Measurements from ENCODE around the gene CCDC88C.

CCDC88C gene

DNA sequence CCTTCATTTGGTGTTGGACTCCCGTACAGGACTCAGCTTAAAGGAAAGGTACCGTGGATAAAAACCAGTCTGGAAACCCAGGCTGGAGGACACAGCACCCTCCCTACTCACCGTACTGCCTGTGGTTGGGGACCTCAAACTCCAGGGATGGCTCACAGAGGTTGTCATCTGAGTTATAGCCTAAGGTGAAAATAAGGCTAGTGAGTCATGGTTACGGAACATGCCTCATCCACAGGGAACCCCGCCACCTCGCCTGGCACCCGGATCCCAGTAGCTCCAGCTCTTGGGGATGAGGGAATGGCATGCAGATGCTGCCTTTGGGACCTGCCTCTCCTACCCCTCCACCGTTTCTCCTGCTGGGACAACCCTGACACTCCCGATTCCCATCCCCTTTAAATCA, 136.3 kb downstream of the CCDC88C start:
- TF ChIP-seq, protein P1, sequence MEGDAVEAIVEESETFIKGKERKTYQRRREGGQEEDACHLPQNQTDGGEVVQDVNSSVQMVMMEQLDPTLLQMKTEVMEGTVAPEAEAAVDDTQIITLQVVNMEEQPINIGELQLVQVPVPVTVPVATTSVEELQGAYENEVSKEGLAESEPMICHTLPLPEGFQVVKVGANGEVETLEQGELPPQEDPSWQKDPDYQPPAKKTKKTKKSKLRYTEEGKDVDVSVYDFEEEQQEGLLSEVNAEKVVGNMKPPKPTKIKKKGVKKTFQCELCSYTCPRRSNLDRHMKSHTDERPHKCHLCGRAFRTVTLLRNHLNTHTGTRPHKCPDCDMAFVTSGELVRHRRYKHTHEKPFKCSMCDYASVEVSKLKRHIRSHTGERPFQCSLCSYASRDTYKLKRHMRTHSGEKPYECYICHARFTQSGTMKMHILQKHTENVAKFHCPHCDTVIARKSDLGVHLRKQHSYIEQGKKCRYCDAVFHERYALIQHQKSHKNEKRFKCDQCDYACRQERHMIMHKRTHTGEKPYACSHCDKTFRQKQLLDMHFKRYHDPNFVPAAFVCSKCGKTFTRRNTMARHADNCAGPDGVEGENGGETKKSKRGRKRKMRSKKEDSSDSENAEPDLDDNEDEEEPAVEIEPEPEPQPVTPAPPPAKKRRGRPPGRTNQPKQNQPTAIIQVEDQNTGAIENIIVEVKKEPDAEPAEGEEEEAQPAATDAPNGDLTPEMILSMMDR (IDR thresholded peaks at IDR 0.05), result no peak

DNA sequence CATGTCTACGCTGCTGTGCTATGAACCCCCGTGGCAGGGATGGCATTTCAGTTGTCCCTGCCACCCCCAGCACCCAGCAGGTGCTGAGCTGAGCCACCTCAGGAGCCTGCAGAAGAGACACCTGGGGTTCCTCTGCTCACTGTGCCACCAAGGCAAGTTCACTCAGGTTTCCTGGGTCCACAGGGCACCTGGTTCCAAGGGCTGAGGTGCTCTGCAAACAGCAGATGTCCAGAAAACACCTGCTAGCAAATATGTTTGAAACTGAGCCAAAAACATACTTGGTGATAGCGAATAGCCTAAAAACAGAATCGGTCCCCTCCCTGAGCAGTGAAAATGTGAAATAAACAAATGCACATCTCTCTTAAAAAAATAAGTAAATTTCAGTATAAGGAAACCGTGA, 137.5 kb downstream of the CCDC88C start:
- TF ChIP-seq, protein P1 (IDR thresholded peaks at IDR 0.05), result no peak

DNA sequence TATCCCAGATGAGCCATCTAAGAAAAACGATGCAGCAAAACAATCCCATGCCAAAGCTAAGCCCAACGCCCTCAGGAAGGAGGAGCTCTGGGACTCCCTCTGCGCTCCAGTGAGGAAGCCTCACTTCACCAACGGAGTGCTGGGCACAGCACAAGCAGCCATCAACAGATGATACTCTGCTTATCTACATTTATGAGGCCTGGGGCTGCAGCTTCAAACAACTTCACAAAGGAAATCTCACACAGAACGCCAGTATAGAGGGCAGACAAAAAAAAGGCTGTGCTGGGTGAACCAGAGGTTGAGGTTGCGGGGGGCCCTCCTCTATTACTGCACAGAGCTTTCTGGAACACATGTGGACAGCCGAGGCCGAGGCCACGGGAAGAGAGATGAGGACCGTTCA, 138.3 kb downstream of the CCDC88C start:
- TF ChIP-seq, protein P1 (IDR thresholded peaks at IDR 0.05), result no peak

DNA sequence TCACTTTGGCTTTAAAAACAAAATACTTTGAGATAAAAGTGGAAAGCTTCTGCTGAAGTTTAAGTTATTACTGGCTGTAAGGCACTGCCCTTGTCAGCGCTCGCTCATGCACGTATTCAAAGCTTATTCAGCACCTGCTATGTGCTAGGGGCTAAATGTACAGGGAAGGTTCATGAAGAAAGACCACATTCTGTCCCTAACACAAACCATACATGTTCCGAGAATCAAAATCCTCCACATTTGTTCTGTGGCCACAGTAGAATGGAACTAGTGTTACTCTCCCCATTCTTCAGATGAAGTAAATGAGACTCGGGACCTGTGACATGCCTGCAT, 139.3 kb downstream of the CCDC88C start:
- TF ChIP-seq, protein P1 (IDR thresholded peaks at IDR 0.05), result no peak

- TF ChIP-seq, protein P1 (IDR thresholded peaks at IDR 0.05), result no peak
Measured at GRCh38 chr14:91277546-91278382, 139.9 kb downstream of the CCDC88C start.

GRCh38 chr14:91274796-91275195, 142.8 kb downstream of the CCDC88C start:
- TF ChIP-seq, protein P1 (IDR thresholded peaks at IDR 0.05), result no peak

DNA sequence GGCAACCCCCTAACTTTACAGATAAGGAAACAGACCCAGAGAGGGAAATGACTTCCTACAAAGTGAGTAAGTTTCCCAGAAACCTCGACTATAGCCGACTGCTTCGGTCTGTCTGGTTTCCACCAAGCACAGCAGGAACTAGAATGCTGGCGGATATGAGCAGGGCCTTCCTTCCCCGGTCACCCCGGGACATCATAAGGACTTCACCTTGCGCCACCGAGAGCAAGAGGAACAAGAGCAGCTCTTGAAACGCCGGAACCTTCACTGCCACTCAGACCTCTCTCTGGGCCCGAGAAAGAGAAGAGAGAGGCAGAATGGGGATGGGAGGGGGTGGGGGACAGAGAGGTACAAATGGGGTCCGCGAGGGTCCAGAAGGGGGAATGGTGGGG, 143.7 kb downstream of the CCDC88C start:
- TF ChIP-seq, protein P1 (IDR thresholded peaks at IDR 0.05), result no peak

All from LNCAP (cell line).